Activated CD8-positive, alpha-beta memory T cell treated with anti-CD3 and anti-CD28 coated beads, Interleukin-2, amount 50 U/mL, for 24 hours (primary cell): Measurements from ENCODE around the gene DIP2A.
"Not testable (repeated sequence)": the region's sequence is repeated elsewhere in the genome, so short reads cannot be mapped to it uniquely, and the experiment has no call there.

Experiments
- DNase-seq: peaks from one replicate; pipeline ENCODE4 v3.0.0-alpha.2; 2020; ENCODE audit errors: extremely low read depth

Gene DIP2A

DNA sequence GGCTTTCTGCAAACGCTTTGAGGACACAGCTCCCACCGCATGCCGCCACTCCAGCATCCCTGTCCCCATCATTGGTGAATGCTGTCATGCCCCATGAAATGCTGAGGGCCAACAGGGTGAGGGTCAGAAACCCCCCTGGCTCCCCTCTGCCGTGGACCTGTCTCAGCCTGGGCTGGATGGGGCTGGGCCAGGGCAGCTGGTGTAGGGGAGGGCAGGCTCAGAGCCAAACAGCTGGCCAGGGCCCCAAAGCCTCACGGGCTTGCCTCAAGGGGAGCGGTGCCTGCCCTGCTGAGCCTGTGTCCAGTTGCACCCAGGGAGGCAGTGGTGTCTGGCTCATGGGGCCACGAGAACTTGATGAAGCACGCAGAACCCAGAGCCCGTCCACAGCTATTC, 96.5 kb downstream of the DIP2A start:
- no peak for DNase-seq

DNA sequence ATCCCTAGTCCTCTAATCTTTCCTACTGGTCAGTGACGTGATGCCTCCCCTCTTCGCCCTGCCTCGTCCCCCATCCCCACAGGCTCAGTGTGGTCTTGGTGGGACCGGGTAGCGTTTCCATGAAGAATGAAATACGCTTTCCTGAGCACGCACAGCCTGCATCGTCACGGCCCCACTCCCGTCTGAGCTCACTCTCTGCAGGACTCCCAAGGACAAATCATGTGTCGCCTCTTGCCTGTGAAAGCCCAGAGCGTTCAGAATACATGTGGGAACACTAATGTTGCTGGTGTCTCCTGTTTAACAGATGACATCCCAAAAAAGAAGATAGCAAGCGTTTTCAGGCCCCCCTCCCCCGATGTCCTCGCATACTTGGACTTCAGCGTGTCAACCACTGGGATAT, 97.0 kb downstream of the DIP2A start:
- no peak for DNase-seq

DNA sequence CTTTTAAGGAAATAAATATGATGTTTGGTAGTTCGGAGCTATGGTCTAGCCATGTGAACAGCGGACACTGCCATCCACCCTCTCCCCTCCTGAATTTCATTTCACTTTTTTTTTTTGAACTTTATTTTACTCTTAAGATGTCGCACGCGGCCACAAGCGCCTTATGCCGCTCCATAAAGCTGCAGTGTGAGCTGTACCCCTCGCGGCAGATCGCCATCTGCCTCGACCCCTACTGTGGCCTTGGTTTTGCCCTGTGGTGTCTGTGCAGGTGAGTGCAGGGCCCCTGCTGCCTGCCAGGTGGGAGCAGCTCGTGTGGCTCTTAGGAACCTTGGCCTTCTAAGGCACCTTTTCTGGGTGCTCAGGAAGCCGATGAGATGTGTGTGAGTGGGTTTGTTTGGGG, 98.1 kb downstream of the DIP2A start:
- no peak for DNase-seq

DNA sequence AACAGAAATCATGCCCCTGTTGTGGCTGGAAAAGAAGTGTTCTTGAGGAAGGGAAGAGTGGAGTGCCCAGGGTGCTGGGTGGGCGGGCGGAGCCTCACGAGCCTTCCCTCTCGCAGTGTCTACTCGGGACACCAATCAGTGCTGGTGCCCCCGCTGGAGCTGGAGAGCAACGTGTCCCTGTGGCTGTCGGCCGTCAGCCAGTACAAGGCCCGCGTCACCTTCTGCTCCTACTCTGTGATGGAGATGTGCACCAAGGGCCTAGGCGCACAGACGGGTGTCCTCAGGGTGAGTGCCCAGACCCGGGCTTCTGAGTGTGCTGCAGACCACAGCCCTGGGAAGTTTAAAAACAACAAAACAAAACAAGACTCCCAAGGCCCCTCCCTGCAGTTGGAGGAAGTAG, 98.8 kb downstream of the DIP2A start:
- no peak for DNase-seq

DNA sequence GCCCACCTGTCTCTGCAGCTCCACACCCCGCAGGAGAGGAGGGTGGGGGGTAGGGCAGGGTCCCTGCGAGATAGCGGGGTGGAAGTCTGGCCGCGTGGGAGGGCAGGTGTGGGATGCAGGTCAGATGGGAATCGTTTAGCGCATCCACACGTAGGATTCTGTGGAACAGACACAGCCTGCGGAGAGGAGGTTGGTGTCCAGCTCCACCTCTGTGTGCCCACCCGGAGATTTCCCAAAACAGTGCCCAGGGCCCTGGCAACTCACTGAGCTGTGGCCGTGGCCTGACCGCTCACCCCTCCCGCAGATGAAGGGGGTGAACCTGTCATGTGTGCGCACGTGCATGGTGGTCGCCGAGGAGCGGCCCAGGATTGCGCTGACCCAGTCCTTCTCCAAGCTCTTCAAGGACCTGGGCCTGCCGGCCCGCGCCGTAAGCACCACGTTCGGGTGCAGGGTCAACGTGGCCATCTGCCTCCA, 99.3 kb downstream of the DIP2A start:
- no peak for DNase-seq

DNA sequence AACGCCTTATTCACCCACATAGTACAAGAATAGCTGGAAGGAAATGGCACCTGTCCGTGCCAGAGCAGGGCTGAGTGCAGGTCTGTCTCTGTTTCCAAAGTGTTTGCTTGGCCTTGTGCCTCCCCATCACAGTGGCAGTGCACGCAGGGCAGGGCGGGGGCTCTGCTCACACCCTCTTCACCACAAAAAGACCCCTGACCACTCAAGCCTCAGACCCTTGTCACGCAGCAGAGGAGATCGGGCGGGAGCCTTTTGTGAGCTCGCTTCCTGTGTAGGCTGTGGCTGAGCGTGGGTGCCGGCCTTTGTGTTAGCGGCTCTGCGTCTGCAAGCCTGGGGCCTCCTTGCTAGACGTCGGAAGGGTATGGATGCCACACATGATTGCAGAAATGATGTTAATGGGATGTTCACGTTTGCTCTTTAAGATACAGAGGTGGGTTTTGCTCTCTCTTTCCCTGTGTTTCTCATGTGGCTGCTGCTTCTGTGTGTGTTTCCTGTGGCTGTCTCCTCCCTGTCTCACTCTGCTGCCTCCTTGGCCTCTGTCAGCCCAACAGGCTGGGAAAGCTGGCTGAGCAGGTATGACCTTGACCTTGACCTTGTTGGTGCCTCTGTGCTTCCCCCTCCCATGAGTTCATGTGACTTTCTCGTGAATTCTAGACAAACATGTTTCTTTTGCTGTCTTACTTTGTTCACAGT, 100.7 kb downstream of the DIP2A start:
- DNase-seq: peak; percentile 20

DNA sequence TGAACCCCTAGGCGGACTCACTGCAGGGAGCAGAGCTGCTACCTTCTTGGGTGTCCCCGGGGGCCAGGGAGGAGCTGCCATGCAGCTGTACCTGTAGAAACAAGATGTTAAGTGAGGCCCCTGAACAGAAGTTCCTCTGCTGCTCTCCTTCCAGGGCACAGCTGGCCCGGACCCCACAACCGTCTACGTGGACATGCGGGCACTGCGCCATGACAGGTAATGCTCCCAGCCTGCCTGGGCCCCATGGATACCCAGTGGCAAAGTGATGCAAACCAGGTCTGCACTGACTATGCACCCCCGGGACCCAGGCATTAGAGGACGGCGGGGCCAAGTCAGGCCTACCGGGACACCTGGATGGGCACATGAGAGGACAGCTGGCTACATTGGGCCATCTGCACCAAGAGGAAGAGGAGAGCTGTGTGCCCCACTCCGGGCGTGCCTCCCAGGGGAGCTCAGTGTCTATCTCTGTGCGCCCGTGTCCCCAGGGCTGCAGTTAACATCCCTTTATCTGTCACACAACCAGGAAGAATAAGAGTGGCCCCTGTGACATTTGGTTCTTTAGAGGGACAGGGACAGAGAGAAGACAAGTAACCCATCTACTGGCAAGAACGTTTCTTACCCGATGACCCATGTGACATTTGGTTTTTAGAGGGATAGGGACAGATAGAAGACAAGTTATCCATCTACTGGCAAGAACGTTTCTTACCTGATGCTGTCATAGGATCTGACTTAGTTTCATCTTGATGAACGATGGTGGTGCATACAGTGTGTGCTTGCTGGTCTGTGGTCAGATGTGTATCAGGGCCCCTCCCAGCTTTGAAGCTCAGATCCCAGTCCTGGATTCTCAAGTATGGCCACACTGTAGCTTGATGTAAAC, 102.1 kb downstream of the DIP2A start:
- DNase-seq: no peak

DNA sequence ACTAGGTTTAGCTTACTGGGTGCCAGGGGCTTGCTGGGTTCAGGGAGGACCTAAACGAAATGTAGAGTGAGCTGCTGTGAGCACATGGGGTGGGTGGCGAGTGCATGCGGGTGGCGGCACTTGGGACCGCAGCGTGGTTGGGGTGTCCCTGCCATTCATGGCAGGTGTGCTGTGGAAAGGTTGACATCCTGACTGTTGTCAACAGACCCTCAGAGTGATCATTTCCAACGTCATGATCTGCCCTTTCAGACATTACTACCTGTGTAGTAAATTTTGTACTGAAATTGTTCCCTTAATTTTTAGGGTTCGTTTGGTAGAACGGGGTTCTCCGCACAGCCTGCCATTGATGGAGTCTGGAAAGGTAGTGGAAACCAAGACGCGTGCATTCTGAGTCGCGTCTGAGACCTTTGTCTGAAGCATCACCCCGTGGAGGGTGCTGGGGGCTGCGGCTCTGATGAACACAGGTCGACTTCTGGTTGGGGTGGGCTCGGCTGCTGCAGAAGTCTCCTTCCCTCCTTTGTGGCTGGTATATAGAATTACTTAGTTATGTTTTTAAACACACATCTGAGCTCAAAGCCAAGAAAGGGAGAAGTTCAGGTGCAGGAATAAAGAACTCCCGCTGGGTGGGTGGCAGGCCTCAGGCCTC, 102.9 kb downstream of the DIP2A start:
- DNase-seq: no peak

DNA sequence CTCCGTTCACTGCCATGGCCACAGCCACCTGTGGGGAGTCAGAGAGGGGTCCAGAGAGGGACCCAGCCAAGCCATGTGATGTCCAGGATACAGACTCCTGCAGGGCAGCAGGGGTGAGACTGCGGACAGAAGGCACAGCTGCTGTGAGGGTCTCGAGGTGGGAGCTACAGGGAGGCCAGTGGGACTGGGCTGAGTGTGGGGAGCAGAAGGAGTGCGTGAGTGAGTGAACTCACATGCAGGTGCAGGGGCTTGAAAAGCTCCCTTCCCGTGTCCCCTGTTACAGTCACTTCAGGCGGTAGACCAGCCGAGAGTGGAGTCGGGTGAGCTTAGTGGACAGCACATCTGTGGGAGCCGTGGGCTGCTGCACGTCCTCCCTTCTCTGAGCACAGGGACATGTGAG, 103.8 kb downstream of the DIP2A start:
- no peak for DNase-seq

DNA sequence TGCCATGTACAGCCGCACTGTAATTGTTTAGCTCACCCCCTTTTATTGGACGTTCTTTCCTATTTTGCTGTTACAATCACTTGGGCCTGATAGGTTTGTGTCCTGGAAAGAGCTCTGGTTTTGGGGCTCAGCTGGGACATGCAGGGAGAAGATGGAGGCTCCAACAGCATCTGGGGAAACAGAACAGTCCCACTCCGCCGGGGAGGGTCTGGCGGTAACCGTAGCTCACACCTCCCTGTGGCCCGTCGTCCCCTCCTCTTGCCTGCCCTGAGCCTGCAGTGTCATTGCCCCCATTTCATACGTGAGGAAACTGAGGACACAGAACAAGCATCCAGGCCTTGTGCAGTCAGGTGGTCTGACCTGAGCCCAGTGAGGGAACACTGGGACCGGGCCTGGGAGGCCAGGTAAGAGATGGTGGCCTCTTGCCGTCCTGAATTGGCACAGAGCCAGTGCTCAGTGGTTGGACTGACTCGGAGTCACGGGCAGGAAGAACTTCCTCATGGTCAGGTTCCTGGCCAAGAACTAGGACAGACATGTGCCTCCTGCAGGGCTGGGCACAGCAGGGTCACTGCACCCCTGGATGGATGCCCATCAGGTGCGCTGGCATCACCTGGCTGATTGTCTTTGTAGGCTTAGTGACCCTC, 104.4 kb downstream of the DIP2A start:
- DNase-seq: no peak

DNA sequence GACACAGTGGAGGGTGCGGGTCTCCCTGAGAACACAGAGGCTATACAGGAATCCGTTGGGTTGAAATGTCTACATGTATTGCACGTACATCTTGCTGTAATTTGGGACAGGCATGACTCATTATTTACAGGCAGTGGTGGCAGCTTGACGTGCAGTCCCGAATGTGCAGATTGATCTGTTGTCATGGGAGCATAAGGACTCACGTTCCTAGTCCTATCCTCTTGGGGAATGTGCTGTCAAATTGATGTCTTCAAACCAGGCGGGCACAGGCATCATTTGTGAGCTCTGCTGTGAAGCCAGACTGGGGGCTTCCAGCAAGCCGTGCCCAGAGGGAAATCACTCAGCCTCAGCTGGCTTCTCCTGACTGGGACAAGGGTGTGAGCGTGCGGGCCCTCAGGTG, 105.7 kb downstream of the DIP2A start:
- no peak for DNase-seq

DNA sequence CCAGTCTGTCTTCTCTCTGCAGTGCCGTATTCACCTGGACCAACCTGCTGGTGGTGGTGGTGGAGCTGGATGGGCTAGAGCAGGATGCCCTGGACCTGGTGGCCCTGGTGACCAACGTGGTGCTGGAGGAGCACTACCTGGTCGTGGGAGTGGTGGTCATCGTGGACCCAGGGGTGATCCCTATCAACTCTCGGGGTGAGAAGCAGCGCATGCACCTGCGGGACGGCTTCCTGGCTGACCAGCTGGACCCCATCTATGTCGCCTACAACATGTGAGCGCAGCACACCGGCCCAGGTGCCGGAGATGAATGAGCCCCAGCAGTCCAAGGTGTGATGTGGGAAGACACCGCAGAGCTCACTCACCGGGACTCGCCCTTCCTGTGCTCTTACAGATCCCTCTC, 108.7 kb downstream of the DIP2A start:
- no peak for DNase-seq

DNA sequence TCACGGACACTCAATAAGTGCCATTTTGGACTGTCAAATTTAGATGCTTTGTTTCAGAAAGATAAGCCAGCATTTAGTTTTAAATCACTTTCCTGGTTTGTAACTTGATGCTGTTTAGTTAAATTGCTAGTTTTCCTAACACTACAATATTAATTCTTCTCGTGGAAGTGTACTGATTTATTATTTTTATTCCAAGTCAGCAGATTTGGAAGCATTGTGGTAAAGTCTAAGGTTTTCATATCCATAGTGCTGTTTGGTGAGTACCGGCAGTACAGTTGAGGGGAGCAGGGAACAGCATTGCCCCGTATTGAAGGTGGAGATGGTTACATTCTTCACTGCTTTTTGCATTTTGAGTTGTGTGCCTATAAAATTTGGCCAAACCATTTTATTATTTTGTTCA, 109.9 kb downstream of the DIP2A start:
- DNase-seq: no peak

DNA sequence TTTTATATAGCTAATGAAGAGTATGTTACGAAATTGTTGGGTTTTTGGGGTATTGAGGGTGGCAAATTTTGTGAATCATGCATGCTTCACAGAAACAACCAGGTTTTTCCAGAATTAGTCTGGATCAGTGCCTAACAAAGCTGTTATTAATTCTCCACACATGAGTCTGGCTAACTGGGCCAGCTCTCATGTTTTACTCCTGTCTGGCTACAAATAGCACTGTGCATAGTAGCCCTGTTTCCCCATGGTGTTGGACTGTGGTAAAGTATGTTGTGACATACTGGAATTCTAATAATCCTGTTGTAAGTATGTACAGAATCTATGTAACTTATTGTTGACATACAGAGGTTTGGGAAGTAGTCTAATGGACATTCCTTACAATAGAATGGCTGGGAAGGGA, 110.4 kb downstream of the DIP2A start:
- no peak for DNase-seq

DNA sequence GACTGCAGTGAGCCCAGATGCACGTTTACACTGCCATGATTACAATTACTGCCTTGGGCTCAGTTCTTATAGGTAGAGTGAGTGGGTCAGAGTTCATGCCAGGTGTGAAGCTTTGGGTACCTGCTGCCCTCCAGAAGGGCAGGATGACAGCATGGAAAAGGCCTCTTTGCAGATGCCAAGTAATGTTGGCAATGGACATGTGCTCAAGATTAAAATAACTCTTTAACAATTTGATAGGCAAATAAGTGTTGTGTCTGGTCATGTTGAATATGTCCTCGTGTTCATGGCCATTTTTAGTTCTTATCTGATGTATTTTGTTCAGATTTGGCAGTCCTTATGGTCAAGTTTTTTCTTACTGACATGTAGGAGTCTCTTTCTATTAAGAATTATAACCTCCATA, 111.4 kb downstream of the DIP2A start:
- no peak for DNase-seq

DNA sequence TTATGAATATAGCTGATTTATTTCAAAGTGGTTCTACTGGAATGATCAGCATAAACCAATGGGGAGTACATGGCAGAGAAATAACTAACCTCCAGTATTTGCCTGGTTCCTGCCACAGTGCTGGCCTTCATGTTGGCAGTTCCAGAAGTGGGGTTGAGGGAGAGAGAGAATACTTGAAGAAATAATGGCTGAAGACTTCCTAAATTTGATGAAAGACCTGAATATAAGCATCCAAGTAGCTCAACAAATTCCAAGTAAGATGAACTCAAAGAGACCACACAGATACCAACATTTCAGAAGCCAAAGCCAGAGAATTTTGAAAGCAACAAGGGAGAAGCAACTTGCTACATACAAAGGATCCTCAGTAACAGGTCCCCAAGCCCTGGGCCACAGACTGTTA, 111.9 kb downstream of the DIP2A start:
- no peak for DNase-seq

DNA sequence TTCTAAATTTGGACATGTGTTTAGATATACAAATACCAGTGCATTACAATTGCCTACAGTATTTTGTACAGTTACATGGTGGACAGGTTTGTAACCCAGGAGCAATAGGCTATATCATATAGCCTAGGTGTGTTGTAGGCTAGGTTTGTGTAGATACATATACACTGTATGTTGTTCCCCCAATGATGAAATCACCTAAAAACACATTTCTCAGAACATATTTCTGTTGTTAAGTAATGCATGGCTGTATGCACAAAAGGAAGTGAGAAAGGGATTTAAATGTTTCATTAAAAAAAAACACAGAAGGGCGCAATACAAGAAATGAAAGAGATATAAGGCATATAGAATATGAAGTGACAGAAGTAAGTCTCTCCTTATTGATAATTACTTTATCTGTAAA, 114.2 kb downstream of the DIP2A start:
- no peak for DNase-seq

DNA sequence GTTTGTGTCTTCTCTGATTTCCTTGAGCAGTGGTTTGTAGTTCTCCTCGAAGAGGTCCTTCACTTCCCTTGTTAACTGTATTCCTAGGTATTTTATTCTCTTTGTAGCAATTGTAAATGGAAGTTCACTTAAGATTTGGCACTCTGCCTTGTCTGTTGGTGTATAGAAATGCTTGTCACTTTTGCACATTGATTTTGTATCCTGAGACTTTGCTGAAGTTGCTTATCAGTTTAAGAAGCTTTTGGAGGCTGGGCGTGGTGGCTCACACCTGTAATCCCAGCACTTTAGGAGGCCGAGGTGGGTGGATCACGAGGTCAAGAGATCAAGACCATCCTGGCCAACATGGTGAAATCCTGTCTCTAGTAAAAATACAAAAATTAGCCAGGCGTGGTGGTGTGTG, 119.1 kb downstream of the DIP2A start:
- DNase-seq: not testable (repeated sequence)

DNA sequence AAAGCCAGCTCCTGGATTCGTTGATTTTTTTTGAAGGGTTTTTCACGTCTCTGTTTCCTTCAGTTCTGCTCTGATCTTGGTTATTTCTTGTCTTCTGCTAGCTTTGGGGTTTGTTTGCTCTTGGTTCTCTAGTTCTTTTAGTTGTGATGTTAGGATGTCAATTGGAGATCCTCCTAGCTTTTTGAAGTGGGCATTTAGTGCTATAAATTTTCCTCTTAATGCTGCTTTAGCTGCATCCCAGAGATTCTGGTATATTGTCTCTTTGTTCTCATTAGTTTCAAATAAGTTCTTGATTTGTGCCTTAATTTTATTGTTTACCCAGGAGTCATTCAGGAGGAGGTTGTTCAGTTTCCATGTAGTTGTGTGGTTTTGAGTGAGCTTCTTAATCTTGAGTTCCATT, 120.7 kb downstream of the DIP2A start:
- DNase-seq: not testable (repeated sequence)

DNA sequence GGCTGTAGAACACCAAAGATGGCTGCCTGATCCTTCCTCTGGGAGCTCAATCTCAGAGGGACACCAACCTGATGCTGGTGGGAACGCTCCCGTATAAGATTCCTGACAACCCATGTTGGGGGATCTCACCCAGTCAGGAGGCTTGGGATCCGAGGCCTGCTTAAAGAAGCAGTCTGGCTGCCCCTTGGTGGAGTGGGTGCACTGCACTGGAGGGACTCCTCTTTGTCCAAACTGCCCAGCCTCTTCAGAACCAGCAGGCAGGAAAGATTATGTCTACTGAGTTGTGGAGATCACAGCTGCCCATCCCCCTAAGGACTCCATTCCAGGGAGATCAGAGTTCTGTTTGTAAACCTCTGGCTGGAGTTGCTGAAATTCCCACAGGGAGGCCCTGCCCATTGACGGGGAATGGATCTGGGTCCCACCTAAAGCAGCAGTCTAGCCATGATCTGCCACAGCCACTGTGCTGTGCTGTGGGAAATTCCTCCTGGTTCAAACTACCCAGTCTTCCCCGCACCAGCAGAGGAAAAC, 123.2 kb downstream of the DIP2A start:
- DNase-seq: no peak

DNA sequence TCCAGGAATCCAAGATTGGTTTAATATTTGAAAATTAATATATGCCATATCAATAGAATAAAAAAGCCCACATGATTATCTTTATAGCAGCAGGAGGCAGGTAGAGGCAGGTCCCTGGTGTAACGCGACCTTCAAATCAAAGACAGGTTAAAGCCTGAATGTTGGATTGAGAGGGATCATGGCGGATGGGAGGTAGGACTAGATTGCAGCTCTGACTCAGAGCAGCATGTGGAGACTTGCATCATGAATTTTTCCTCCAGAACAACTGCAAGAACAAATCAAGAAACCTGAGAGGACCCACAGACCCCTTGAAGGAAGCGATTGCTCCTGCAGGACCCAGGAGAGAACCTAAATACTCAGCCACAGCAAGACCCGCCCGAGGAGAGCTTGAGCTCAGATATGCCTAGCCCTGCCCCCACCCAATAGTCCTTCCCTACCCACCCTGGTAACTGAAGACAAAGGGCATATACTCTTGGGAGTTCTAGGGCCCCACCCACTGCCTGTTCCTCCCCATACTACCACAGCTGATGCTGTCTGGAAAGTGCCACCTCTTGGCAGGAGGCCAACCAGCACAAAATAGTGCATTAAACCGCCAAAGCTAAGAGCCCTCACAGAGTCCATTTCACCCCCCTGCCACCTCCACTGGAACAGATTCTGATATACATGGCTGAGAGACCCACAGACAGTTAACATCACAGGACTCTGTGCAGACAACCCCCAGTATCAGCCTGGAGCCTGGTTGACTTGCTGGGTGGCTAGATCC, 126.7 kb downstream of the DIP2A start:
- DNase-seq: no peak
